Measurements from ENCODE around the gene LHFPL2.

DNA sequence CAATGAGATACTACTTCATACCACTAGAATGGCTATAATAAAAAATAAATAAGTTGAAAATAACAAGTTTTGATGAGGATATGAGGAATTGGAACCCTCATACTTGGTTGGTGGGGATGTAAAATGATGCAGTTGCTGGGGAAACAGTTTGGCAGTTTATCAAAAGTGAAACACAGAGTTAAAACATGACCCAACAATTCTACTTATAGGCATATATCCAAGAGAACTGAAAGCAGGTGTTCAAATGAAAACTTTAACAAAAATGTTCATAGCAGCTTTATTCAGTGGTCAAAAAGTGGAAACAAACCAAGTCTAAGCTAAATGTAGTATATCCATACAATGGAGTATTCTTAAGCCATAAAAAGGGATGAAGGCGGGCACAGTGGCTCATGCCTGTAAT lies 13.1 kb upstream of the LHFPL2 start:
- TF ChIP-seq, protein P1, sequence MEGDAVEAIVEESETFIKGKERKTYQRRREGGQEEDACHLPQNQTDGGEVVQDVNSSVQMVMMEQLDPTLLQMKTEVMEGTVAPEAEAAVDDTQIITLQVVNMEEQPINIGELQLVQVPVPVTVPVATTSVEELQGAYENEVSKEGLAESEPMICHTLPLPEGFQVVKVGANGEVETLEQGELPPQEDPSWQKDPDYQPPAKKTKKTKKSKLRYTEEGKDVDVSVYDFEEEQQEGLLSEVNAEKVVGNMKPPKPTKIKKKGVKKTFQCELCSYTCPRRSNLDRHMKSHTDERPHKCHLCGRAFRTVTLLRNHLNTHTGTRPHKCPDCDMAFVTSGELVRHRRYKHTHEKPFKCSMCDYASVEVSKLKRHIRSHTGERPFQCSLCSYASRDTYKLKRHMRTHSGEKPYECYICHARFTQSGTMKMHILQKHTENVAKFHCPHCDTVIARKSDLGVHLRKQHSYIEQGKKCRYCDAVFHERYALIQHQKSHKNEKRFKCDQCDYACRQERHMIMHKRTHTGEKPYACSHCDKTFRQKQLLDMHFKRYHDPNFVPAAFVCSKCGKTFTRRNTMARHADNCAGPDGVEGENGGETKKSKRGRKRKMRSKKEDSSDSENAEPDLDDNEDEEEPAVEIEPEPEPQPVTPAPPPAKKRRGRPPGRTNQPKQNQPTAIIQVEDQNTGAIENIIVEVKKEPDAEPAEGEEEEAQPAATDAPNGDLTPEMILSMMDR (IDR thresholded peaks at IDR 0.05), result no peak
- no peak for TF ChIP-seq POLR2A (IDR thresholded peaks at IDR 0.05)
- no peak for TF ChIP-seq EP300 (IDR thresholded peaks at IDR 0.05)
